Measurements from ENCODE around the gene THAP11.

GRCh38 chr16:67806428-67807147 is 35.5 kb upstream of the THAP11 start, which contains the start of the genes RANBP10 and TSNAXIP1:
- TF ChIP-seq CTCF (IDR thresholded peaks at IDR 0.05; ENCODE audit: insufficient read depth, low read length) (no peak), POLR2AphosphoS5 (IDR thresholded peaks at IDR 0.05; ENCODE audit: low read depth) (peak; percentile 68; the same call in 1 of the 2 replicates), REST (IDR thresholded peaks at IDR 0.05; ENCODE audit: insufficient replicate concordance, low read depth) (peak; percentile 77), GABPA (IDR thresholded peaks at IDR 0.05; ENCODE audit: low read depth) (0 out of 2 replicates have a peak, but pooled peaks have one; percentile 29), SPI1 (IDR thresholded peaks at IDR 0.05; ENCODE audit: borderline replicate concordance, low read depth) (peak; percentile 75)

All from HL-60 (cell line).